Astrocyte (in vitro differentiated cells and primary cell): ENCODE measurements around the gene LDB3. TPM values are rescaled to one million over a fixed set of nuclear protein-coding genes. Genes with fewer than 3 reads are reported as not detected.
A peak's percentile ranks its signal among the peaks of the same experiment; 100 is the strongest.

Source experiments
- DNase-seq: peaks from one replicate; pipeline ENCODE4 v3.0.0-alpha.2; 2010; ENCODE audit warnings: low read depth
- FAIRE-seq: peaks from 2 replicates; lab custom pipeline; 2011; peaks lifted over from hg19 to GRCh38; lab: Jason Lieb, UNC
- H2AFZ ChIP-seq: 2 replicates; pipeline ENCODE4 v1.6.0; 2012; ENCODE audit warnings: low read depth, low read length, inconsistent platforms
- H3K27ac ChIP-seq: 2 replicates; pipeline ENCODE4 v1.5.1; 2011; ENCODE audit warnings: low read depth, low read length, inconsistent platforms
- H3K27me3 ChIP-seq: 2 replicates; pipeline ENCODE4 v1.6.0; 2011; ENCODE audit warnings: low read length, inconsistent platforms; ENCODE audit not compliant: insufficient read depth
- H3K36me3 ChIP-seq: 2 replicates; pipeline ENCODE4 v1.5.1; 2011; ENCODE audit warnings: low read length, inconsistent platforms; ENCODE audit not compliant: insufficient read depth
- H3K4me1 ChIP-seq: 2 replicates; pipeline ENCODE4 v1.5.1; 2011; ENCODE audit warnings: low read length, inconsistent platforms; ENCODE audit not compliant: insufficient read depth
- H3K4me2 ChIP-seq: 2 replicates; pipeline ENCODE4 v1.6.0; 2012; ENCODE audit warnings: low read length, inconsistent platforms
- H3K4me3 ChIP-seq: 2 replicates; pipeline ENCODE4 v1.5.1; 2011; ENCODE audit warnings: low read depth, mild to moderate bottlenecking, low read length, inconsistent platforms; ENCODE audit not compliant: insufficient read depth
- H3K79me2 ChIP-seq: 2 replicates; pipeline ENCODE4 v1.6.0; 2012; ENCODE audit warnings: mild to moderate bottlenecking, low read length, inconsistent platforms; ENCODE audit not compliant: insufficient read depth
- H3K9ac ChIP-seq: 2 replicates; pipeline ENCODE4 v1.6.0; 2012; ENCODE audit warnings: mild to moderate bottlenecking, low read length, inconsistent platforms
- H3K9me3 ChIP-seq: 2 replicates; pipeline ENCODE4 v1.5.1; 2012; ENCODE audit warnings: low read depth, mild to moderate bottlenecking, low read length, inconsistent platforms; ENCODE audit not compliant: insufficient read depth
- H4K20me1 ChIP-seq: 2 replicates; pipeline ENCODE4 v1.6.0; 2012; ENCODE audit warnings: low read length, inconsistent platforms; ENCODE audit not compliant: insufficient read depth
- H3K27ac Mint-ChIP-seq: one replicate; pipeline ENCODE4 v1.8.0; 2021; ENCODE audit warnings: mild to moderate bottlenecking, mixed read lengths; ENCODE audit not compliant: unreplicated experiment
- H3K27me3 Mint-ChIP-seq: one replicate; pipeline ENCODE4 v1.8.0; 2021; ENCODE audit warnings: low read depth, mixed read lengths; ENCODE audit not compliant: unreplicated experiment
- H3K36me3 Mint-ChIP-seq: one replicate; pipeline ENCODE4 v1.8.0; 2021; ENCODE audit warnings: low read depth, mixed read lengths; ENCODE audit not compliant: unreplicated experiment
- H3K4me1 Mint-ChIP-seq: one replicate; pipeline ENCODE4 v1.8.0; 2021; ENCODE audit warnings: low read depth, mixed read lengths; ENCODE audit not compliant: unreplicated experiment
- H3K4me3 Mint-ChIP-seq: one replicate; pipeline ENCODE4 v1.8.0; 2021; ENCODE audit warnings: mild to moderate bottlenecking, moderate library complexity, mixed read lengths; ENCODE audit not compliant: unreplicated experiment
- H3K9me3 Mint-ChIP-seq: one replicate; pipeline ENCODE4 v1.8.0; 2021; ENCODE audit warnings: mild to moderate bottlenecking, mixed read lengths; ENCODE audit not compliant: unreplicated experiment
- EZH2 ChIP-seq: IDR thresholded peaks from 2 replicates; pipeline ENCODE4 v1.6.1; 2012; ENCODE audit warnings: mild to moderate bottlenecking, low read length, inconsistent platforms; ENCODE audit not compliant: insufficient read depth
- total RNA-seq: library from RNA; stranded (reverse); gene quantifications from 2 replicates; pipeline ENCODE4 v1.2.1, GENCODE V29; 2021
- TF ChIP-seq, protein P1 (sequence below): IDR thresholded peaks from 2 replicates; pipeline ENCODE4 v1.5.1; 2011; ENCODE audit warnings: low read depth, mild to moderate bottlenecking, inconsistent platforms, low read length, moderate library complexity; ENCODE audit not compliant: insufficient read depth

LDB3 gene
- total RNA-seq, 1 donor from 2014 or later = 3.5 TPM

DNA sequence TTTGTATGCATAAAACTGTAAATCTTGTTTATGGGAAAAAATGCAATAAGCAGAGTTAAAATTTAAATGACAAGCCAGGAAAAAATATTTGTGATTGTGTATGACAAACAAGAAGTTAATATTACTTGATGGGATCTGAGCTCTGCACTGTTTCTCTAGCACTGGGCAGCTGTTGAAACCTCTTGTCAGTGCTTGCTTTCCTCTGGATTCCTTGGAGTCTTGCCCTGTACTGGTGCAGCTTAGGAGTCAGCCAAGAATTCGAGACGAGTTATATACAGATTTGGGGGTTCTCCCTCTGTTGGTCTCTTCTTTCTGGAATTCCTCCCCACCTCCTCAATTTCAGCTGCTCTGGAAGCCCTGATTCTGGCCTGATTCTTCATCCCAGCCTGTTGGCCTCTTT, 38.2 kb upstream of the LDB3 start:
- H3K4me1 ChIP-seq = peaks cover 10% of the 10 kb centered on the region
- no peaks in the 10 kb centered on the region for H3K79me2 ChIP-seq
- Mint-ChIP-seq H3K4me1 (peaks cover 2% of the 10 kb centered on the region), H3K27me3 (peaks cover 20% of the 10 kb centered on the region), H3K9me3 (no peaks in the 10 kb centered on the region), H3K36me3 (no peaks in the 10 kb centered on the region), H3K27ac (no peak overlapping the region), H3K4me3 (no peak overlapping the region)
- peaks cover 7% of the 10 kb centered on the region for H3K27me3 ChIP-seq
- H3K9ac ChIP-seq = no peak overlapping the region
- FAIRE-seq = no peak
- H3K4me2 ChIP-seq = no peak overlapping the region
- no peaks in the 10 kb centered on the region for H3K9me3 ChIP-seq
- no peak overlapping the region for H2AFZ ChIP-seq
- no peaks in the 10 kb centered on the region for H3K36me3 ChIP-seq
- DNase-seq = no peak
- no peak overlapping the region for H3K27ac ChIP-seq
- no peak overlapping the region for H3K4me3 ChIP-seq
- TF ChIP-seq EZH2 = no peak
- TF ChIP-seq, protein P1, sequence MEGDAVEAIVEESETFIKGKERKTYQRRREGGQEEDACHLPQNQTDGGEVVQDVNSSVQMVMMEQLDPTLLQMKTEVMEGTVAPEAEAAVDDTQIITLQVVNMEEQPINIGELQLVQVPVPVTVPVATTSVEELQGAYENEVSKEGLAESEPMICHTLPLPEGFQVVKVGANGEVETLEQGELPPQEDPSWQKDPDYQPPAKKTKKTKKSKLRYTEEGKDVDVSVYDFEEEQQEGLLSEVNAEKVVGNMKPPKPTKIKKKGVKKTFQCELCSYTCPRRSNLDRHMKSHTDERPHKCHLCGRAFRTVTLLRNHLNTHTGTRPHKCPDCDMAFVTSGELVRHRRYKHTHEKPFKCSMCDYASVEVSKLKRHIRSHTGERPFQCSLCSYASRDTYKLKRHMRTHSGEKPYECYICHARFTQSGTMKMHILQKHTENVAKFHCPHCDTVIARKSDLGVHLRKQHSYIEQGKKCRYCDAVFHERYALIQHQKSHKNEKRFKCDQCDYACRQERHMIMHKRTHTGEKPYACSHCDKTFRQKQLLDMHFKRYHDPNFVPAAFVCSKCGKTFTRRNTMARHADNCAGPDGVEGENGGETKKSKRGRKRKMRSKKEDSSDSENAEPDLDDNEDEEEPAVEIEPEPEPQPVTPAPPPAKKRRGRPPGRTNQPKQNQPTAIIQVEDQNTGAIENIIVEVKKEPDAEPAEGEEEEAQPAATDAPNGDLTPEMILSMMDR = no peak
- H4K20me1 ChIP-seq = no peaks in the 10 kb centered on the region

DNA sequence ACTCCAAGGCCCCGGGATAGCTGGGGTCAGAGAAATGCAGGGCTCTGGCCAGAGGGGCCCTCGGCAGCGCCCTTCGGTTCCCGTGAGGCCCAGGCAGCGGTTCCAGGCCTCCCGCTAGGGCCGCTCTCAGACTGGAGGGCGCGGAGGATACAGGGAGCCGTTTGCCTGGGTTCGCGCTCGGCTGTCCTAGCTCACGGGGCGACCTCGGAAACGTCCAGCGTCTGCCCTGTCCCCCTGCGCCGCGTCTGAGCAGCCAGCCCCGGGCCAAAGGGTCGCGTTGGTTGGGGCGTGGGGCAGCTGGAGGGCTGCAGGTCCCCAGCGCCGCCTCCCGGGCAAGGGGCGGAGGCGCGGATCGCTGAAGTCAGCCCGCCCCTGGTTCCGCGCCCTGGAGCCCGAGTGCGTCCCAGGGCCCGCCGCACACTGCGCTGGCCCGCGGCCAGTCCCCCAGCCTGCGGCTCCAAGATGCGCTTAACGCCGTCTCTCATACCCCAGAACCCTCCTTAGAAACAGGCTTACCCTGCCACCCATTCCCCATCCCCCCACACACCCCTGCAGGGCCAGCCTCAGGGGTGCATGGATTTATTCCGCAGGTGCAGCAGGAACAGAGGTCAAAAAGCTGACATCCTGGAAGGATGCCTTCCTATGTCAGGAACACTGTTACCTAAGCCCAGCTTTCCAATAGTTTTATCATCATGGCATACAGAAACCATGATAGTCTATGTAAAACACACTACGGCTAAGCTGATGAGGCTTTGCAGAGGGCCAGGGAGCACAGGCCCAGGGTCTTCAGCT, 36.1 kb upstream of the LDB3 start:
- peaks cover 2% of the 10 kb centered on the region for H3K27me3 ChIP-seq
- TF ChIP-seq, protein P1 = no peak
- TF ChIP-seq EZH2 = no peak
- Mint-ChIP-seq H3K4me3 (no peak overlapping the region), H3K36me3 (no peaks in the 10 kb centered on the region), H3K4me1 (peaks cover 7% of the 10 kb centered on the region), H3K27ac (no peak overlapping the region), H3K9me3 (no peaks in the 10 kb centered on the region), H3K27me3 (peaks cover 20% of the 10 kb centered on the region)
- H3K4me1 ChIP-seq = peaks cover 13% of the 10 kb centered on the region
- no peaks in the 10 kb centered on the region for H3K36me3 ChIP-seq
- H3K4me3 ChIP-seq = peak overlapping the region; percentile 30
- H3K9ac ChIP-seq = peak overlapping the region; percentile 59
- H2AFZ ChIP-seq = peak overlapping the region; percentile 95
- no peaks in the 10 kb centered on the region for H4K20me1 ChIP-seq
- H3K4me2 ChIP-seq = peak overlapping the region; percentile 84
- no peak for DNase-seq
- no peaks in the 10 kb centered on the region for H3K9me3 ChIP-seq
- no peak for FAIRE-seq
- H3K79me2 ChIP-seq = no peaks in the 10 kb centered on the region
- H3K27ac ChIP-seq = no peak overlapping the region

DNA sequence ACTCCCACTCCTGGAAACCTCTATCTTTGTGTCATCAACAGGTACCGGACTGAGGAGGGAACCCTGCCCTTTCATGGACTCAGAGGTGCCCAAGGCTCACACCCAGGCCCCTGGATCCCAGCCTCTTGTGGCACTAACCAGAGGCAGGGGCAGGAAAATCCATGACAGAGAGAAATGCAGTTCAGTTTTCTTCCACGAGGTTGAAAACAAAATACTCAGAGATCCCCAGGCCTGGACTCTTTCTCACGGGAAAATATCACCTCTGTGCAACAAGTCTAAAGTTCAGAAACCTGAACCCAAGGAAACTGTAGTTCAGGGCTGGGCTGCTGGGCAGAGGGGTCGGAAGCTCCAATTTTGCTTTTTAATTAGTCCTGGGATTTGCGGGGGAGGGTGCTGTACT, 35.4 kb upstream of the LDB3 start:
- H3K4me1 Mint-ChIP-seq = peaks cover 7% of the 10 kb centered on the region
- no peak overlapping the region for H3K4me3 Mint-ChIP-seq
- no peak overlapping the region for H3K27ac ChIP-seq
- DNase-seq (no peak), FAIRE-seq (no peak)
- H3K9me3 Mint-ChIP-seq = no peaks in the 10 kb centered on the region
- H3K4me2 ChIP-seq = no peak overlapping the region
- TF ChIP-seq, protein P1 = no peak
- no peak for TF ChIP-seq EZH2
- no peak overlapping the region for H2AFZ ChIP-seq
- H3K9me3 ChIP-seq = no peaks in the 10 kb centered on the region
- peaks cover 13% of the 10 kb centered on the region for H3K4me1 ChIP-seq
- no peaks in the 10 kb centered on the region for H4K20me1 ChIP-seq
- H3K79me2 ChIP-seq = no peaks in the 10 kb centered on the region
- H3K27me3 ChIP-seq = peaks cover 2% of the 10 kb centered on the region
- H3K4me3 ChIP-seq = no peak overlapping the region
- H3K36me3 Mint-ChIP-seq = no peaks in the 10 kb centered on the region
- peaks cover 20% of the 10 kb centered on the region for H3K27me3 Mint-ChIP-seq
- H3K36me3 ChIP-seq = no peaks in the 10 kb centered on the region
- no peak overlapping the region for H3K27ac Mint-ChIP-seq
- no peak overlapping the region for H3K9ac ChIP-seq
